ENCODE measurements around the gene ERICH3.

- TF ChIP-seq, protein P1, sequence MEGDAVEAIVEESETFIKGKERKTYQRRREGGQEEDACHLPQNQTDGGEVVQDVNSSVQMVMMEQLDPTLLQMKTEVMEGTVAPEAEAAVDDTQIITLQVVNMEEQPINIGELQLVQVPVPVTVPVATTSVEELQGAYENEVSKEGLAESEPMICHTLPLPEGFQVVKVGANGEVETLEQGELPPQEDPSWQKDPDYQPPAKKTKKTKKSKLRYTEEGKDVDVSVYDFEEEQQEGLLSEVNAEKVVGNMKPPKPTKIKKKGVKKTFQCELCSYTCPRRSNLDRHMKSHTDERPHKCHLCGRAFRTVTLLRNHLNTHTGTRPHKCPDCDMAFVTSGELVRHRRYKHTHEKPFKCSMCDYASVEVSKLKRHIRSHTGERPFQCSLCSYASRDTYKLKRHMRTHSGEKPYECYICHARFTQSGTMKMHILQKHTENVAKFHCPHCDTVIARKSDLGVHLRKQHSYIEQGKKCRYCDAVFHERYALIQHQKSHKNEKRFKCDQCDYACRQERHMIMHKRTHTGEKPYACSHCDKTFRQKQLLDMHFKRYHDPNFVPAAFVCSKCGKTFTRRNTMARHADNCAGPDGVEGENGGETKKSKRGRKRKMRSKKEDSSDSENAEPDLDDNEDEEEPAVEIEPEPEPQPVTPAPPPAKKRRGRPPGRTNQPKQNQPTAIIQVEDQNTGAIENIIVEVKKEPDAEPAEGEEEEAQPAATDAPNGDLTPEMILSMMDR (IDR thresholded peaks at IDR 0.05): no peak
- TF ChIP-seq POLR2A (IDR thresholded peaks at IDR 0.05): no peak
Measured at GRCh38 chr1:74629283-74629682, 44.3 kb downstream of the ERICH3 start.
